HepG2 (cell line): Measurements from ENCODE around the gene ARMC5. TPM values are rescaled to one million over a fixed set of nuclear protein-coding genes. Genes with fewer than 3 reads are reported as not detected.

Experiments used
- ARID2 ChIP-seq: sonication (generic); formaldehyde crosslinking; IDR thresholded peaks from 2 replicates; pipeline ENCODE4 v1.8.1; 2022; ENCODE audit warnings: mild to moderate bottlenecking, missing genetic modification reagents, borderline replicate concordance
- ATF4 ChIP-seq, 2 experiments: fragments of 450-650 bp in 1 of 2; sonication (generic) in 1 of 2; formaldehyde crosslinking; IDR thresholded peaks; 2 replicates each; pipeline versions ENCODE4 v1.5.0 to v1.8.0; 2020 to 2022; ENCODE audit warnings: mild to moderate bottlenecking in 1 of 2, missing genetic modification reagents in 1 of 2
- ATF7 ChIP-seq, 2 experiments: fragments of 450-650 bp in 1 of 2; sonication (generic) in 1 of 2; formaldehyde crosslinking in 1 of 2; IDR thresholded peaks; 2 replicates each; pipeline versions ENCODE4 v1.4.0 to v1.6.1; 2016 to 2020; ENCODE audit warnings: antibody characterized with exemption in 1 of 2, mild to moderate bottlenecking in 1 of 2, missing genetic modification reagents in 1 of 2
- CREM ChIP-seq, 2 experiments: sonication (generic) in 1 of 2; formaldehyde crosslinking in 1 of 2; IDR thresholded peaks; 2 replicates each; pipeline versions ENCODE4 v1.4.0 to v1.6.1; 2016 to 2020; ENCODE audit warnings: antibody characterized with exemption in 1 of 2, mild to moderate bottlenecking in 1 of 2, missing genetic modification reagents in 1 of 2
- EP300 ChIP-seq, 3 experiments: sonication (generic) in 1 of 3; formaldehyde crosslinking in 1 of 3; IDR thresholded peaks; 2 replicates each; pipeline versions ENCODE4 v1.5.1 to v1.6.1; 2011 to 2020; ENCODE audit warnings: low read depth in 2 of 3, low read length in 2 of 3, borderline replicate concordance in 1 of 3, improper control_type of control experiment in 1 of 3, mild to moderate bottlenecking in 1 of 3, missing genetic modification reagents in 1 of 3, moderate library complexity in 1 of 3
- FOSL2 ChIP-seq: sonication (generic); formaldehyde crosslinking; IDR thresholded peaks from 2 replicates; pipeline ENCODE4 v1.4.0; 2020; ENCODE audit warnings: missing genetic modification reagents
- FOXA1 ChIP-seq, 2 experiments: fragments of 450-650 bp in 1 of 2; sonication (generic) in 1 of 2; formaldehyde crosslinking in 1 of 2; IDR thresholded peaks; 2 replicates each; pipeline versions ENCODE4 v1.4.0 to v1.6.1; 2016 to 2020; ENCODE audit warnings: missing genetic modification reagents in 1 of 2
- KDM5A ChIP-seq: fragments of 200-600 bp; sonication (generic); IDR thresholded peaks from 2 replicates; pipeline ENCODE4 v1.7.0; 2018; ENCODE audit warnings: antibody characterized with exemption, mild to moderate bottlenecking, low read length, borderline replicate concordance
- NONO ChIP-seq, 2 experiments: fragments of 450-650 bp in 1 of 2; sonication (generic) in 1 of 2; formaldehyde crosslinking in 1 of 2; IDR thresholded peaks in 1 of 2; conservative IDR thresholded peaks in 1 of 2; 2 replicates each; pipeline versions ENCODE4 v1.6.1 to v1.8.0; 2017 to 2022; ENCODE audit warnings: mild to moderate bottlenecking in 1 of 2, missing genetic modification reagents in 1 of 2, moderate library complexity in 1 of 2
- PPARG ChIP-seq: conservative IDR thresholded peaks from 2 replicates; pipeline ENCODE4 v1.6.1; 2016; ENCODE audit warnings: missing biosample characterization, missing genetic modification reagents
- PRPF4 ChIP-seq: fragments of 200-400 bp; formaldehyde crosslinking; IDR thresholded peaks from 2 replicates; pipeline ENCODE4 v1.6.1; 2016; ENCODE audit warnings: low read length, low read depth; ENCODE audit not compliant: poor library complexity, severe bottlenecking
- SOX6 ChIP-seq, 2 experiments: fragments of 450-650 bp in 1 of 2; sonication (generic) in 1 of 2; formaldehyde crosslinking in 1 of 2; IDR thresholded peaks; 2 replicates each; pipeline versions ENCODE4 v1.4.0 to v1.6.1; 2017 to 2020; ENCODE audit warnings: antibody characterized with exemption in 1 of 2, mild to moderate bottlenecking in 1 of 2, missing genetic modification reagents in 1 of 2
- YEATS2 ChIP-seq: sonication (generic); formaldehyde crosslinking; IDR thresholded peaks from 2 replicates; pipeline ENCODE4 v1.4.0; 2020; ENCODE audit warnings: missing genetic modification reagents, borderline replicate concordance
- ZFP82 ChIP-seq: sonication (generic); formaldehyde crosslinking; IDR thresholded peaks from 2 replicates; pipeline ENCODE4 v1.5.1; 2020; ENCODE audit warnings: mild to moderate bottlenecking, missing genetic modification reagents, borderline replicate concordance
- ZMYM4 ChIP-seq: sonication (generic); formaldehyde crosslinking; IDR thresholded peaks from 2 replicates; pipeline ENCODE4 v1.8.1; 2023; ENCODE audit warnings: mild to moderate bottlenecking, missing genetic modification reagents
- ZNF549 ChIP-seq: sonication (generic); formaldehyde crosslinking; IDR thresholded peaks from 2 replicates; pipeline ENCODE4 v1.5.0; 2020; ENCODE audit warnings: missing genetic modification reagents
- ZNF557 ChIP-seq: sonication (generic); formaldehyde crosslinking; IDR thresholded peaks from 2 replicates; pipeline ENCODE4 v1.4.0; 2020; ENCODE audit warnings: missing genetic modification reagents
- ZNF574 ChIP-seq: sonication (generic); formaldehyde crosslinking; IDR thresholded peaks from 2 replicates; pipeline ENCODE4 v1.4.0; 2020; ENCODE audit warnings: missing genetic modification reagents
- ZNF670 ChIP-seq: sonication (generic); formaldehyde crosslinking; IDR thresholded peaks from 2 replicates; pipeline ENCODE4 v1.8.0; 2022; ENCODE audit warnings: mild to moderate bottlenecking, missing genetic modification reagents, borderline replicate concordance
- ZSCAN29 ChIP-seq: sonication (generic); formaldehyde crosslinking; conservative IDR thresholded peaks from 2 replicates; pipeline ENCODE4 v1.4.0; 2020; ENCODE audit warnings: mild to moderate bottlenecking, missing genetic modification reagents
- ZSCAN30 ChIP-seq: sonication (generic); formaldehyde crosslinking; IDR thresholded peaks from 2 replicates; pipeline ENCODE4 v1.5.0; 2020; ENCODE audit warnings: mild to moderate bottlenecking, missing genetic modification reagents
- polyA plus RNA-seq, 8 experiments: library from polyadenylated mRNA; depleted of rRNA in 3 of 8; stranded (reverse) in 7 of 8; unstranded in 1 of 8; fragments of >200 nt; fragmentation: Illumina TruSeq in 4 of 8; extraction: Trizol in 4 of 8; gene quantifications; 2 replicates each; pipeline versions ENCODE4 v1.2.1 to v1.2.3, GENCODE V29; 2011 to 2016; ENCODE audit warnings: low read depth in 4 of 8, missing spikeins in 1 of 8, mixed read lengths in 1 of 8; ENCODE audit not compliant: insufficient read depth in 1 of 8
- total RNA-seq, 5 experiments: library from RNA; depleted of rRNA; stranded (reverse); fragments of >200 nt; fragmentation: Illumina TruSeq; extraction: Trizol; gene quantifications; 2 replicates each; pipeline ENCODE4 v1.2.3, GENCODE V29; 2016; ENCODE audit warnings: low read depth in 1 of 5

Gene ARMC5
- total and polyA plus RNA-seq, 2 of the 13 experiments (the other 11 are each of a cell fraction or from before 2014, with no cell fraction given), result 10.8 to 22.3 TPM

DNA sequence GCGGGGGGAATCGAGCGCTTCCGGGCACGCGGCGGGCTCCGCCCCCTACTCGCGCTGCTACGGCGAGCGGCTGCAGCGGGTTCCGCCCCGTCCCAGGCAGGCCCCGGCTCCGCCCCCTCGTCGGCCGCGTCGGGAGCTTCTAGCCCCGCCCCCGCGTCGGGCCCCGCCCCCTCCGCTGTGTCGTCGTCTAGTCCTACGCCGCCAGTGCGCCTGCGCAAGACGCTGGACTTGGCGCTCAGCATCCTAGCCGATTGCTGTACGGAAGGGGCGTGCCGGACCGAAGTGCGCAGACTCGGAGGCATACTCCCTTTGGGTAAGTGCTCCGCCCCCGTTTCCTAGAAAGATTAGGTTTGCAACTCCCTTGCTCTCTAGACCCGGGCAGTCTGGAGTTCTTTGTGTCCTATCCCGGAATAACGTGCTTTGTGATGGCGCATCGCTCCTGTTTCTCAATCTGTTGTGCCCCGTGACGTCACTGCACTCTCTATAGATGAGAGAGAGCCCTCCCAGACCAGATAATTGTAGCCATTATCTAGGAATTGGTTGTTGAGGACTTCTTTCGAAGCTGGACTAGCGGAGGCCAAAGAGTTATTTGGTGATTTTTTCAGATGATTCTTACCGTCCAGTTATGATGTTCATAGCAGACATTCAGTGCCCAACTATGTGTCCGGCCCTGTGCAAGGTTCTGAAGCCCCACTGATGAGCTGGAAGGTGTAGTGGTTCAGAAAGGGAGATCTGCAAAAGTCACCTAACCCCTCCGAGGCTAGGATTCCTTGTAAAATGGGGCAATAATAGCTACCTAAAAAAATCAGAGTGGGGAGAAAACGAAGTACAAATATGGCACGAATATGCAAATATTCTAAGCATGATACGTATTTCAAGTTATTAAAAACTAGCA lies 633 bp downstream of the ARMC5 start (continued):
- TF ChIP-seq ZNF574 (CRISPR knock-in tag) (no peak), SOX6 (IDR thresholded peaks at IDR 0.05) (no peak), SOX6 (CRISPR knock-in tag; IDR thresholded peaks at IDR 0.05) (peak; percentile 30; the same call in 1 of the 2 replicates), ZMYM4 (CRISPR knock-in tag) (no peak; the same call in 1 of the 2 replicates), ZNF557 (CRISPR knock-in tag) (no peak), YEATS2 (no peak), ATF4 (CRISPR knock-in tag; IDR thresholded peaks at IDR 0.05) (no peak), KDM5A (peak; percentile 51; the same call in 1 of the 2 replicates), FOSL2 (CRISPR knock-in tag) (0 out of 2 replicates have a peak, but pooled peaks have one; percentile 30), PPARG (CRISPR knock-in tag) (peak; percentile 24; the same call in 1 of the 2 replicates), FOXA1 (IDR thresholded peaks at IDR 0.05) (no peak), FOXA1 (CRISPR knock-in tag; IDR thresholded peaks at IDR 0.05) (no peak), ARID2 (CRISPR knock-in tag) (no peak), PRPF4 (no peak), NONO (IDR thresholded peaks at IDR 0.05) (no peak), NONO (CRISPR knock-in tag; conservative IDR thresholded peaks at IDR 0.05) (peak; percentile 31; the same call in 1 of the 2 replicates), ZFP82 (CRISPR knock-in tag) (0 out of 2 replicates have a peak, but pooled peaks have one; percentile 12), CREM (IDR thresholded peaks at IDR 0.05) (peak; percentile 78; the same call in 1 of the 2 replicates), CREM (CRISPR knock-in tag; IDR thresholded peaks at IDR 0.05) (no peak), ZSCAN30 (CRISPR knock-in tag) (0 out of 2 replicates have a peak, but pooled peaks have one; percentile 13), ZSCAN29 (CRISPR knock-in tag) (peak; percentile 5; the same call in 1 of the 2 replicates), ATF7 (IDR thresholded peaks at IDR 0.05) (peak; percentile 75), ATF7 (CRISPR knock-in tag; IDR thresholded peaks at IDR 0.05) (no peak), ZNF670 (CRISPR knock-in tag) (0 out of 2 replicates have a peak, but pooled peaks have one; percentile 74), EP300 (IDR thresholded peaks at IDR 0.05; ENCODE audit: low read depth in 2 of 2, low read length in 2 of 2) (0 out of 4 replicates have a peak, but pooled peaks of 1 of the 2 experiments have one; percentile 11), EP300 (CRISPR knock-in tag; IDR thresholded peaks at IDR 0.05; ENCODE audit: borderline replicate concordance) (no peak), ZNF549 (CRISPR knock-in tag) (peak; percentile 77; the same call in 1 of the 2 replicates)
